ENCODE data around the gene HSPH1.

DNA sequence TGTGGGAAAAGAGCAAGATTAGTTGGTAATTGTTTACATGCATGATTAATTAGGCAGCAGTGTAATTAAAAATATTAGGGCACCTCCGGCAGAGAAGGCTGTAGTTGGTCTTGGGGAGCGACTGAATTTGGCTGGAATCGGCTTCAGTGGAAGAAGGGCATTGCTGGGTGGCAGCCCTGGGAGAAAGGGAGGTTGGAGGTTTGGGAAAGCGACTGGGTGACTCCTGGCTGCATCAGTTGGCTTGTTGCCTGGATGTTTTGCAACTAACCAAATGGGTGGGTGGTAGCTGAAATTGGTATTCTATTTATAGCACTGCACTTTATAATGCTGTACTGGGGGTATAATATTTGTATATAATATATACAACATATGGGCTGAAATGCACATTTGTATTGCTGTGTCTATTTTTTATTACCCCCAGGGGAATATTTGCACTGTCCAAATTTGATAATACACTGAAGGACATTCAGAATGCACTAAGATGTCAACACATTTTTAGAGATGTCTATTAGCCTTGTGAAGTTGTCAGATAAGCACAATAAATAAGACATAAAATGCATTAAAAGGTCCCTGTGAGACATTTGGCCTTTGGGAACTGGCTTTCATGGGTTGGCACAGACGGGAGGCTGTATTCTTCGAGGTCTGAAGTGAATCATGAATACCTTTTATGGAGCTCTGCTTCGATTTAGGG lies 39.8 kb upstream of the HSPH1 start:
- TF ChIP-seq, protein P1, sequence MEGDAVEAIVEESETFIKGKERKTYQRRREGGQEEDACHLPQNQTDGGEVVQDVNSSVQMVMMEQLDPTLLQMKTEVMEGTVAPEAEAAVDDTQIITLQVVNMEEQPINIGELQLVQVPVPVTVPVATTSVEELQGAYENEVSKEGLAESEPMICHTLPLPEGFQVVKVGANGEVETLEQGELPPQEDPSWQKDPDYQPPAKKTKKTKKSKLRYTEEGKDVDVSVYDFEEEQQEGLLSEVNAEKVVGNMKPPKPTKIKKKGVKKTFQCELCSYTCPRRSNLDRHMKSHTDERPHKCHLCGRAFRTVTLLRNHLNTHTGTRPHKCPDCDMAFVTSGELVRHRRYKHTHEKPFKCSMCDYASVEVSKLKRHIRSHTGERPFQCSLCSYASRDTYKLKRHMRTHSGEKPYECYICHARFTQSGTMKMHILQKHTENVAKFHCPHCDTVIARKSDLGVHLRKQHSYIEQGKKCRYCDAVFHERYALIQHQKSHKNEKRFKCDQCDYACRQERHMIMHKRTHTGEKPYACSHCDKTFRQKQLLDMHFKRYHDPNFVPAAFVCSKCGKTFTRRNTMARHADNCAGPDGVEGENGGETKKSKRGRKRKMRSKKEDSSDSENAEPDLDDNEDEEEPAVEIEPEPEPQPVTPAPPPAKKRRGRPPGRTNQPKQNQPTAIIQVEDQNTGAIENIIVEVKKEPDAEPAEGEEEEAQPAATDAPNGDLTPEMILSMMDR (IDR thresholded peaks at IDR 0.05 in 4 of 5, conservative IDR thresholded peaks at IDR 0.05 in 1 of 5), result no peak
- TF ChIP-seq POLR2A (IDR thresholded peaks at IDR 0.05), result no peak
